ENCODE data around the gene CRHR2. TPM values are rescaled to one million over a fixed set of nuclear protein-coding genes. Genes with fewer than 3 reads are reported as not detected.

CRHR2 gene
- polyA plus RNA-seq, 1 experiment, result not detected

DNA sequence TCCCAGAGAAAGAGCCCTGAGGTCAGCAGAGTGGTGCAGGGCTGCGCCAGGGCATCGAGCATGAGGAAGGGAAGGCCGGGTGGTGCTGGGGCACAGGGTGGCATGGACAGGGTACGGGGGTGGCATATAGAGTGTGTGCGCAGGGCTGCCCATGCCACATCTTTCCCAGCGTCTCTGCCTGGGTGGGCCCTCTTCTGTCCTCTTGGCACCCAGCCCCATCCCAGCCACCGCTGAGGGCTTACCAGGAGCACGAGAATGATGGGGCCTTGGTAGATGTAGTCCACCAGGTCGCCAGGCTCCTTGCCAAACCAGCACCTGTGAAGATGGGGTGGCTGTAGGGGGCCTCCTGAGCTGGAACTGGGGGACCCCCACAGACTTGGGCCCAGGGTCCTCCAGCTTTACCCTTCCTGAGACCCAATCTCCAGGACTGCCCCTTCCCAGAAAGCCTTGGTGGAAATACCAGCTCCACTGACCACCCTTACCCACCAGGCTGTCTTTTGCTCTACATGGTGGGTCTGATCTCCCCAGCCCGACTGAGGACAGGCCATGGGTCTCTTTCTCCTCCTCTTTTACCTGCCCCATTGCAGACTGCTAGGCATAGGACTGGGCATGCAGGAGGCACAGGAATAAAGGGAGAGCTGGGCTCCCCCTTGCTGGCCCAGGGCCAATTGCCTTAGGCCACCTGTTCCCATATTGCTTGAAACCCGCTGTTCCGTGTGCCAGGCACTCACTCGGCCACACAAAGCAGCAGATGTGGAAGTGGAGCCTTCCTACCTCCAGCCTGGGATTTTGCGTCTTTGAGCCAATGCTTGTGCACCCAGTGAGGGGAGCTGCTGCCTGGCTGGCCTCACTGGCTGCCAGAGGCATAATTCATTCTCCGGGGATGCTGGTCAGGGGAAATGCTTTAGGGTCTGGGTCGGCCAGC, 21.7 kb downstream of the CRHR2 start:
- H3K27me3 ChIP-seq (ENCODE audit: control insufficient read depth, insufficient read depth, low read length), result no peaks in the 10 kb centered on the region
- no peak for DNase-seq (ENCODE audit: low read depth)
- TF ChIP-seq, protein P1, sequence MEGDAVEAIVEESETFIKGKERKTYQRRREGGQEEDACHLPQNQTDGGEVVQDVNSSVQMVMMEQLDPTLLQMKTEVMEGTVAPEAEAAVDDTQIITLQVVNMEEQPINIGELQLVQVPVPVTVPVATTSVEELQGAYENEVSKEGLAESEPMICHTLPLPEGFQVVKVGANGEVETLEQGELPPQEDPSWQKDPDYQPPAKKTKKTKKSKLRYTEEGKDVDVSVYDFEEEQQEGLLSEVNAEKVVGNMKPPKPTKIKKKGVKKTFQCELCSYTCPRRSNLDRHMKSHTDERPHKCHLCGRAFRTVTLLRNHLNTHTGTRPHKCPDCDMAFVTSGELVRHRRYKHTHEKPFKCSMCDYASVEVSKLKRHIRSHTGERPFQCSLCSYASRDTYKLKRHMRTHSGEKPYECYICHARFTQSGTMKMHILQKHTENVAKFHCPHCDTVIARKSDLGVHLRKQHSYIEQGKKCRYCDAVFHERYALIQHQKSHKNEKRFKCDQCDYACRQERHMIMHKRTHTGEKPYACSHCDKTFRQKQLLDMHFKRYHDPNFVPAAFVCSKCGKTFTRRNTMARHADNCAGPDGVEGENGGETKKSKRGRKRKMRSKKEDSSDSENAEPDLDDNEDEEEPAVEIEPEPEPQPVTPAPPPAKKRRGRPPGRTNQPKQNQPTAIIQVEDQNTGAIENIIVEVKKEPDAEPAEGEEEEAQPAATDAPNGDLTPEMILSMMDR (IDR thresholded peaks at IDR 0.05; ENCODE audit: insufficient read depth, low read depth, low read length), result no peak
- CTCF ChIA-PET, result interaction anchor here (1.8 kb wide), 1 partner anchor 80 kb away, joined by 5 read pairs; no protein-coding TSS in a partner anchor
- H3K36me3 ChIP-seq (ENCODE audit: control insufficient read depth, insufficient read depth, low read length), result no peaks in the 10 kb centered on the region
- POLR2A ChIA-PET, result no interaction called here
- no peak overlapping the region for H3K4me3 ChIP-seq (ENCODE audit: low read depth, low read length)

DNA sequence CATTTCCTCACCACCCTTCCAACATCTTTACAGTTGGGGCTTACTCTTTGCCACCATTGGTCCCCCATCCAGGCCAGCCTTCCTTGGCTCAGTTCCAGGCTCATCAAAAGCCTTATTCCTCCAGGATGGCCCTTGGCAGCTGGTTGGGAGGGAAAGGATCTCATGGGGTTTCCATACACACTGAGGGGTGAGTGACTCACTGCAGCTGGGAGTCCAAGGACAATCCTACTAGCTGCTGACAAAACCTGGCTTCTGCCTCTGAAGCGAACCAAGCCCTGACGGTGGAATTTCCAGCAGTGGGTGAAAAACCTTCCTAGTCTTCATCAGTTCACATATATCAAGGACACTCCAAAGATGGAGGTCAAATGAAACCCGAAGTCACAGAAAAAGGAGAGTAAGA, 22.9 kb downstream of the CRHR2 start:
- Histone ChIP-seq H3K4me3 (ENCODE audit: low read depth, low read length) (no peak overlapping the region), H3K27me3 (ENCODE audit: control insufficient read depth, insufficient read depth, low read length) (no peaks in the 10 kb centered on the region), H3K36me3 (ENCODE audit: control insufficient read depth, insufficient read depth, low read length) (no peaks in the 10 kb centered on the region)
- POLR2A ChIA-PET, result no interaction called here
- CTCF ChIA-PET, result interaction anchor here (1.3 to 1.8 kb wide), 2 partner anchors 9 to 81 kb away, joined by 3 to 5 read pairs; no protein-coding TSS in a partner anchor
- TF ChIP-seq, protein P1 (IDR thresholded peaks at IDR 0.05; ENCODE audit: insufficient read depth, low read depth, low read length), result no peak
- no peak for DNase-seq (ENCODE audit: low read depth)

DNA sequence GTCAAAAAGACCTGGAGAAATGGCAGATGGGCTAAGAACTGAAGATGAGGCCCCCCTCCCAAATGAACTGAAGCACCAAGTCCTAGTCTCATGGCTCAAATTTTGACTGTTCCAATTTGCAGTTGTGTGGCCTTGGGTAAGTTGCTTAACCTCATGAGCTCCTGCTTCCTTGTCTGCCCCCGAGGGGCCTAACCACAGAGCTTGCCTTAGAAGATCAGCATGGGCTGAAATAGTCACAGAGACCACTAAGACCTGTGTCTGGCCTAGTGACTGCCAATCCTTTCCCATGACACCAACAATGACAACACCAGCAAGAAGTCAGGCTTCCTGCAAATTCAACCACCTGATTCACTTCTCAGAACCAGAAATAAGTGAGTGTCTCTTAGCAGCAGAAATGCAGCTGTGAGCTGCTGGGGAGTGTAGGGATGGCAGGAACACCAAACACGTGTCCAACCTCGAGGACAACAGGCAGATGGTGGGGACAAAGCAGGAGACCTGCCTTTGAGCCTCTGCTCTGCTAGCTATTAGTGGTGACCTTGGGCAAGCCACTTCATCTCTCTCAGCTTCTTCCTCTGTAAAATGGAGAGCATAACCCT, 23.7 kb downstream of the CRHR2 start:
- Histone ChIP-seq H3K36me3 (ENCODE audit: control insufficient read depth, insufficient read depth, low read length) (no peaks in the 10 kb centered on the region), H3K27me3 (ENCODE audit: control insufficient read depth, insufficient read depth, low read length) (no peaks in the 10 kb centered on the region), H3K4me3 (ENCODE audit: low read depth, low read length) (no peak overlapping the region)
- no peak for DNase-seq (ENCODE audit: low read depth)
- TF ChIP-seq, protein P1 (IDR thresholded peaks at IDR 0.05; ENCODE audit: insufficient read depth, low read depth, low read length), result no peak
- ChIA-PET CTCF (interaction anchor here (1.3 kb wide), 1 partner anchor 9 kb away, joined by 3 read pairs; no protein-coding TSS in a partner anchor), POLR2A (no interaction called here)

DNA sequence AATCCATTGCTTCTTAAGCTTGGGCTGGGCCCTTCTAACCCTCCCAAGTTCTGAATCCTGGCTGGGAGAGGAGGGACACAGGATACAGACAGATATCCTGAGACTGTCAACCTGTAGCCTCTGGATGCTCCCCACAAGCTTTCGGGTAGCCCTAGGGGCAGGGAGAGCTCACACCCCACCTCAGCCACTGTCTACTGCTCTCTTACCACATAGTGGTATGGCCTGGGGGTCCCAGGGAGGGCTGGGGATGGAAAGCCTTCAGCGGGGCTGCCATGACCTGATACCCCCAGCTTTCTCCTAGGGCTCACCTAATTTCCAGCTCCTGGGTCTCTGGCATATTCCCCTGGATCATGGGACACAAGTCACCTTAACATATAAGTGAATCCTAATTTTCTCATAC, 25.1 kb downstream of the CRHR2 start:
- CTCF ChIA-PET, result no interaction called here
- POLR2A ChIA-PET, result no interaction called here

More for the DNA sequence above, 25.1 kb downstream of the CRHR2 start:
- no peaks in the 10 kb centered on the region for H3K27me3 ChIP-seq (ENCODE audit: control insufficient read depth, insufficient read depth, low read length)
- no peak for DNase-seq (ENCODE audit: low read depth)
- H3K4me3 ChIP-seq (ENCODE audit: low read depth, low read length), result no peak overlapping the region
- TF ChIP-seq, protein P1 (IDR thresholded peaks at IDR 0.05; ENCODE audit: insufficient read depth, low read depth, low read length), result no peak
- no peaks in the 10 kb centered on the region for H3K36me3 ChIP-seq (ENCODE audit: control insufficient read depth, insufficient read depth, low read length)

All from BJ (cell line).